PC-3 (cell line): ENCODE data around the gene CCDC92. TPM values are rescaled to one million over a fixed set of nuclear protein-coding genes. Genes with fewer than 3 reads are reported as not detected.

Source experiments
- ATAC-seq: fragments of 200-7000 bp; cut with Tn5 transposase; 2 replicates; pipeline ENCODE4 v1.9.1; 2020; ENCODE audit warnings: mild to moderate bottlenecking, moderate library complexity
- BruUV-seq: library from RNA; stranded (reverse); fragments of 400-500 nt; replicated peaks from 2 replicates; lab custom pipeline; 2021; lab: Mats Ljungman, UMichigan
- CTCF ChIA-PET: fragments of 300-600 bp; sonication (Branson Sonifier 250); formaldehyde crosslinking; loops from one replicate; lab custom pipeline; 2022; ENCODE audit warnings: antibody characterized with exemption; lab: Charles Lee
- POLR2A ChIA-PET: fragments of 300-600 bp; sonication (Branson Sonifier 250); formaldehyde crosslinking; loops from one replicate; lab custom pipeline; 2022; ENCODE audit warnings: antibody characterized with exemption; ENCODE audit not compliant: unreplicated experiment; lab: Charles Lee
- DNase-seq: peaks from one replicate; pipeline ENCODE4 v3.0.0-alpha.2; 2015
- H2AFZ ChIP-seq: fragments of 300-600 bp; sonication (generic); 2 replicates; pipeline ENCODE4 v1.6.0; 2016; ENCODE audit warnings: antibody characterized with exemption, low read length
- H3F3A ChIP-seq: fragments of 300-600 bp; sonication (generic); one replicate; pipeline ENCODE4 v1.6.0; 2017; ENCODE audit warnings: antibody characterized with exemption, low read length, control low read depth, mild to moderate bottlenecking; ENCODE audit not compliant: unreplicated experiment
- H3K27ac ChIP-seq: fragments of 300-600 bp; sonication (generic); 2 replicates; pipeline ENCODE4 v1.5.1; 2016; ENCODE audit warnings: mild to moderate bottlenecking, low read length
- H3K27me3 ChIP-seq: fragments of 300-600 bp; sonication (generic); 2 replicates; pipeline ENCODE4 v1.6.1; 2016; ENCODE audit warnings: low read length, mixed read lengths
- H3K36me3 ChIP-seq: fragments of 300-600 bp; sonication (generic); 2 replicates; pipeline ENCODE4 v1.6.1; 2016; ENCODE audit warnings: low read depth, mixed run types, low read length, mixed read lengths
- H3K4me1 ChIP-seq: fragments of 300-600 bp; sonication (generic); 2 replicates; pipeline ENCODE4 v1.5.1; 2016; ENCODE audit warnings: low read length; ENCODE audit not compliant: insufficient read depth
- H3K4me2 ChIP-seq: fragments of 300-600 bp; sonication (generic); 2 replicates; pipeline ENCODE4 v1.6.0; 2016; ENCODE audit warnings: low read length
- H3K4me3 ChIP-seq: fragments of 300-600 bp; sonication (generic); 2 replicates; pipeline ENCODE4 v1.5.1; 2016; ENCODE audit warnings: mild to moderate bottlenecking, low read length, mixed read lengths
- H3K79me2 ChIP-seq: fragments of 300-600 bp; sonication (generic); 2 replicates; pipeline ENCODE4 v1.6.1; 2017; ENCODE audit warnings: low read length, mixed read lengths
- H3K9ac ChIP-seq: fragments of 300-600 bp; sonication (generic); 2 replicates; pipeline ENCODE4 v1.6.0; 2016; ENCODE audit warnings: mild to moderate bottlenecking, low read length
- H3K9me2 ChIP-seq: fragments of 300-600 bp; sonication (generic); replicated peaks from 2 replicates; pipeline ENCODE4 v1.6.1; 2016; ENCODE audit warnings: mixed run types, low read length, mixed read lengths
- H3K9me3 ChIP-seq: fragments of 300-600 bp; sonication (generic); 2 replicates; pipeline ENCODE4 v1.6.1; 2016; ENCODE audit warnings: low read length, mixed read lengths
- H4K20me1 ChIP-seq: fragments of 300-600 bp; sonication (generic); 2 replicates; pipeline ENCODE4 v1.6.1; 2016; ENCODE audit warnings: low read length, mixed read lengths
- CTCF ChIP-seq: fragments of 300-600 bp; sonication (generic); conservative IDR thresholded peaks from 2 replicates; pipeline ENCODE4 v1.5.1; 2017; ENCODE audit warnings: antibody characterized with exemption, low read depth, mild to moderate bottlenecking, low read length
- EZH2 ChIP-seq: fragments of 300-600 bp; sonication (generic); IDR thresholded peaks from one replicate; pipeline ENCODE4 v1.6.1; 2017; ENCODE audit warnings: antibody characterized with exemption, mild to moderate bottlenecking, low read length; ENCODE audit not compliant: unreplicated experiment
- EZH2phosphoT487 ChIP-seq: fragments of 300-600 bp; sonication (generic); IDR thresholded peaks from 2 replicates; pipeline ENCODE4 v1.6.1; 2018; ENCODE audit warnings: mild to moderate bottlenecking, antibody characterized with exemption, low read length, borderline replicate concordance
- intact Hi-C: fragments of 100-400 bp; cut with micrococcal nuclease; formaldehyde crosslinking; loops from 2 replicates; pipeline ENCODE4 v1.9.0; 2023
- total RNA-seq: library from RNA; depleted of rRNA; stranded (reverse); fragments of >200 nt; gene quantifications from 2 replicates; pipeline ENCODE4 v1.2.3, GENCODE V29; 2014

The CCDC92 gene
- total RNA-seq, 1 experiment from 2014 or later = 9.6 TPM

GRCh38 chr12:123957196-123957595 lies 15.4 kb downstream of the CCDC92 start:
- no peak overlapping the region for H2AFZ ChIP-seq
- no peaks in the 10 kb centered on the region for H3F3A ChIP-seq
- H3K9me3 ChIP-seq = no peaks in the 10 kb centered on the region
- no peaks in the 10 kb centered on the region for H3K79me2 ChIP-seq
- DNase-seq (no peak), ATAC-seq (no peak)
- H3K36me3 ChIP-seq = no peaks in the 10 kb centered on the region
- no peaks in the 10 kb centered on the region for H4K20me1 ChIP-seq
- no peak overlapping the region for H3K9ac ChIP-seq
- no peak overlapping the region for H3K4me3 ChIP-seq
- TF ChIP-seq EZH2 = no peak
- TF ChIP-seq CTCF = no peak
- TF ChIP-seq EZH2phosphoT487 = no peak
- no TSS peak for BruUV-seq
- H3K9me2 ChIP-seq = no peaks in the 10 kb centered on the region
- CTCF ChIA-PET = no interaction called here
- H3K27ac ChIP-seq = no peak overlapping the region
- peaks cover 9% of the 10 kb centered on the region for H3K4me1 ChIP-seq
- intact Hi-C loops = no loop called here
- POLR2A ChIA-PET = no interaction called here
- H3K27me3 ChIP-seq = no peaks in the 10 kb centered on the region
- no peak overlapping the region for H3K4me2 ChIP-seq

GRCh38 chr12:123956249-123956648 lies 16.4 kb downstream of the CCDC92 start:
- CTCF ChIA-PET = no interaction called here
- Histone ChIP-seq H3K9ac (no peak overlapping the region), H3K4me3 (no peak overlapping the region), H3K27me3 (no peaks in the 10 kb centered on the region), H3K27ac (no peak overlapping the region), H3F3A (no peaks in the 10 kb centered on the region), H3K79me2 (no peaks in the 10 kb centered on the region), H3K36me3 (no peaks in the 10 kb centered on the region), H3K4me1 (peaks cover 18% of the 10 kb centered on the region), H3K9me3 (no peaks in the 10 kb centered on the region), H3K9me2 (no peaks in the 10 kb centered on the region), H2AFZ (no peak overlapping the region), H3K4me2 (no peak overlapping the region), H4K20me1 (no peaks in the 10 kb centered on the region)
- no peak for ATAC-seq
- intact Hi-C loops = no loop called here
- no TSS peak for BruUV-seq
- TF ChIP-seq EZH2phosphoT487 = no peak
- TF ChIP-seq EZH2 = no peak
- no peak for TF ChIP-seq CTCF
- POLR2A ChIA-PET = no interaction called here
- no peak for DNase-seq

GRCh38 chr12:123954647-123955350 lies 17.8 kb downstream of the CCDC92 start:
- POLR2A ChIA-PET = no interaction called here
- no peak overlapping the region for H2AFZ ChIP-seq
- ATAC-seq (no peak), DNase-seq (no peak)
- H3K9me3 ChIP-seq = no peaks in the 10 kb centered on the region
- no peak for TF ChIP-seq EZH2phosphoT487
- no peak for TF ChIP-seq CTCF
- TF ChIP-seq EZH2 = no peak
- H3K4me3 ChIP-seq = no peak overlapping the region
- no peak overlapping the region for H3K27ac ChIP-seq
- no peaks in the 10 kb centered on the region for H3K79me2 ChIP-seq
- no peaks in the 10 kb centered on the region for H3K36me3 ChIP-seq
- intact Hi-C loops = no loop called here
- H3K9me2 ChIP-seq = no peaks in the 10 kb centered on the region
- H3F3A ChIP-seq = no peaks in the 10 kb centered on the region
- no peak overlapping the region for H3K4me2 ChIP-seq
- BruUV-seq = no TSS peak
- peaks cover 19% of the 10 kb centered on the region for H3K4me1 ChIP-seq
- H3K27me3 ChIP-seq = no peaks in the 10 kb centered on the region
- CTCF ChIA-PET = no interaction called here
- no peak overlapping the region for H3K9ac ChIP-seq
- no peaks in the 10 kb centered on the region for H4K20me1 ChIP-seq
